DMS 273 treated with DMSO at 0.1 percent for 48 hours (cell line): ENCODE results near the gene CTDP1.

Experiments used
- DNase-seq: peaks from one replicate; lab custom pipeline; 2025; lab: John Stamatoyannopoulos, UW

CTDP1 gene

DNA sequence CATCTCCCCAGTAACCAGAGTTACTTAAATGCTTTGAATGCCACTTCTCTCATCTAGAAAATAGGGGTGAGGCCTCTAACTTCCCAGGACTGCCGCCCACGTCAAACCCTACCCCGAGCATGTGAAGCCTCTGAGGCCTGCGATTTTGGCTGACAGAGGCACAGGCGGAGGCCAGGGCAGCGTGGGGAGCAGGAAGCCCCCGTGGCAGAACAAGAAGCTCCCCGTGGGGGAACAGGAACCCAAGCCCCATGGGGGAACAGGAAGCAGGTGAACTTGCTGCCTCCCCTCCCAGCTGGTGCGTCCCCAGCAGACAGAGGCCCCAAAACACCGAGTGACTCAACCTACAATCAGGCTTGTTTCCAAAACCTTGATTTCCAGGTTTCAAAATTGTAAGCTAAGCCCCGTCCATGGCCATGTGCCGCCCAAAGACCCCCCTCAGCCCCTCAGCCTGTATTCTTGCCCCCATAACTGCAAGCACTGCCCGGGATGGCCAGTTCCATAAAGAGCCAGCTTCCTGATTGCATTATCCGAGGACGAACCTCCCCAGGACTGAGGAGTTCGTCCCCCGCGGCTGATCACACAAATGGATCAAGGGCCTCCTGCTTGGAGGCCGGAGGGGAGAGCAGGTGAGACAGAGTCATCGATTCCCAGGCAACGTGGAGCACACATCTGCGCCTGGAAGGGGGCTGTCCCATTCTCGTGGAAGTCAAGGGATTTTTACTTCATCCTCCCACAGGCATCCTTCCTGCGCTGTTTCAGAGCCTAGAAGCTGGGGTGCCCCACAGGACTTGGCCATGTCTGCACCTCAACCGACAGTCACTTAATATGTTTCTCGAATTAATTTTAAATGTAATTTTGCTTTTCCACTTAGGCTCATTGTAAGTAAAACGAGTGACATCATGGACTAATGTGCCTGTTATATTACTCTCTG lies 36.3 kb upstream of the CTDP1 start:
- no peak for DNase-seq

DNA sequence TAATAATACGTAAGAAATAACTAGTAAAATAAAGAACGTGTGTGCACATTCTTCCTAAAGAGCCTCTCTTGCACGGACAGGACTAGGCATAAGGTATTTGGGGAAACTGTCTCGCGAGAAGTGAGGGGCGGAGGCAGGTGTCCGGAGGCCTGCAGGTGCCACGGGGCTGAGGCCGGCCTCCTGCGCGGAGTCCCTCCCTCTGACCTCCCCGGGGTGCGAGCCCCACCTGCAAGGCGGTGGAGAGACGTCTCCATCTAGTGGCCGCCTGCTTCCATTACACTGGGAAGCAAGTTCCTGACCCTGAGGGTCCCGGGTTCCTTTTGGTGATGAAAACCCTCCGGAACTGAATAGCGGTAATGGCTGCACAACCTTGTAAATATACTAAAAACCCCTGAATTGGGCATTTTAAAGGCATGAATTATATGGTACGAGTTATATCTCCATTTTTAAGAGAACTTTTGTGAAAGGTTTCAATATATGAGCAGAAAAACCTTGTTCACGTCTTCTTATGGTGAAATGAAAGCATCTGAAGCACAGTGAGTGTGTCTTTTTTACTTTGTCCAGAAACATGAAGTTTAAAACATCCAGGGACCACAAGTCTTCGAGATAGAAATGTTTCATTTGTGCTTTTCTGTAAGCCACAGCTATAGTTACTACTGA lies 35.5 kb upstream of the CTDP1 start:
- peak; percentile 16 for DNase-seq

DNA sequence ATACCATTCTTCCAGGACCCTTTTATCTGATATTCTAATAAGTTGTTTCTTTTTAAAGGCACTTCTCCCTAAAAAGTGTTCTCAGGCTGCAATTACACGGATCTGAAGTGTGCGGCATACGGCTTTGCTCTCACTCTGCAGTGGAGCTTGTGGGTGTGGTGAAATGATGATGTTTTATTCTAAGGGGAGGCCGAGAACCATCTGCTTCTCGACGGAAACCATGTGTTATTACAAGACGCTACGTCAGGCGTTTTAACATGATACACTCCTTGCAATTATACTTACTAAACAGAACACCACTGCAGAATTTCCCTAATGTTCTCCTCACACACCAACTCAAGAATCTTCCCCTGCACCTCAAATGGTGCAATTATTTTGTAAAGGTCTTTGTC lies 34.9 kb upstream of the CTDP1 start:
- peak; percentile 14 for DNase-seq

DNA sequence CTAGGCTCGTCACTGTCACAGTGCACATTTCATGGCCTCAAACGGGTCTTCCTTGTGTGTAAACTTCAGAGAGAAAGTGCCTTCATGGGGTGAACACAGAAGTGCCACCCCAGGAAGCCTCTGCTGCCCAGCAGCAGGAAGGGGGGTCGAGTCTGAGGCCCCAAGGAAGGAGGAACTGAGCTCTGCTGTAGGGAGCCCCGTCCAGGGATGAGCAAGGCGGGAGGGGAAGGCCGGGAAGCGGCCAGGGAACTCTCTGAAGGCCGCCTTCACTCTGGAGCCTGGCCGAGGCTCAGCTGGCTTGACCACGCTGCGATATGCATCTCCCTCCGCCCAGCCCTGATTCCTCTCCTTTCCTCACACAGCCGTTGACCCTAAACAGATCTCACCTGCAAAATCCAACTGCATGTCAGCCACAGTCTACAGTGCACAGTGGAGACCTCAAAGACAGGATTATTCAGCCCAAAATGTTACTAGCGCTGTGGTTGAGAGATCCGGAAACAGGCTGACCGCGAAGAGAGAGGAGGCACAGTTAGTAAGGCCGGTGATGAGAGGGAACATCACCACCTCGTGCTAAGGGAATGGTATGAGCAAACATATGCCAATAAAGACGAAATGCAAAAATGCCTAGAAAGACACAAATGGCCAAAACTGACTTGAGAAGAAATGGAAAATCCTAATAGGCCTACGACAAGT lies 34.2 kb upstream of the CTDP1 start:
- DNase-seq, result no peak

DNA sequence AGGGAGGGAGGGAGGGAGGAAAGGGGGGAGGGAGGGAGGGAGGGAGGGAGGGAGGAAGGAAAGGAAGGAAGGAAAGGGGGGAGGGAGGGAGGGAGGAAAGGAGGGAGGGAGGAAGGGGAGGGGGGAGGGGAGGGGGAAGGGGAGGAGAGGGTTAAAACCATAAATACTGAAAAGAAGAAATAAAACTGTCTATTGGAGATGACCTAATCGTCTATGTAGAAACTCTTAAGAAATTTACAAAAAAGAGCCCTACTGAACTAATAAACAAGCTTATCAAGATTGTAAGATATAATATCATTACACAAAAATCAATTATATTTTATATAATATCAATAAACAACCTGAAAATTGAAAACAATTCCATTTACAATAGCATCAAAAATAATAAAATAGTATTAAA lies 32.3 kb upstream of the CTDP1 start:
- DNase-seq, result no peak

DNA sequence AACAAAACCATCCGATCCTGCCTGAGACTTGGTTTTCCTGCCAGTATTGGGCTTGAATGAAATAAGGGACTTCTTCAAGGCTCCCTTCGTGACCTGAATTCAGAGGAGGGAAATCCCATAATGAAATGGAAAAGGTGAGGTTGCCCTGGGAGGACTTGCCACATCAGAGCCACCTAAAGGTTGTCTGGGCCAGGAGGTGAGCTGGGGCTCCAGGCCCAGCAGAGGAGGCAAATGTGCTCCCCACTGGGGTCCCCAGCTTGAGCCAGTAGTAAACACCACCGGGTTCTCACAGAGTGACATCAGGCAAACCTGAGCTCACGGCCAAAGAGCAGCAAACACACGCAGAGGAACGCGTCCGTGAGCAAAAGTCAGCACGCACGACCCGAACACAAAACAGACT lies 28.6 kb upstream of the CTDP1 start:
- no peak for DNase-seq

DNA sequence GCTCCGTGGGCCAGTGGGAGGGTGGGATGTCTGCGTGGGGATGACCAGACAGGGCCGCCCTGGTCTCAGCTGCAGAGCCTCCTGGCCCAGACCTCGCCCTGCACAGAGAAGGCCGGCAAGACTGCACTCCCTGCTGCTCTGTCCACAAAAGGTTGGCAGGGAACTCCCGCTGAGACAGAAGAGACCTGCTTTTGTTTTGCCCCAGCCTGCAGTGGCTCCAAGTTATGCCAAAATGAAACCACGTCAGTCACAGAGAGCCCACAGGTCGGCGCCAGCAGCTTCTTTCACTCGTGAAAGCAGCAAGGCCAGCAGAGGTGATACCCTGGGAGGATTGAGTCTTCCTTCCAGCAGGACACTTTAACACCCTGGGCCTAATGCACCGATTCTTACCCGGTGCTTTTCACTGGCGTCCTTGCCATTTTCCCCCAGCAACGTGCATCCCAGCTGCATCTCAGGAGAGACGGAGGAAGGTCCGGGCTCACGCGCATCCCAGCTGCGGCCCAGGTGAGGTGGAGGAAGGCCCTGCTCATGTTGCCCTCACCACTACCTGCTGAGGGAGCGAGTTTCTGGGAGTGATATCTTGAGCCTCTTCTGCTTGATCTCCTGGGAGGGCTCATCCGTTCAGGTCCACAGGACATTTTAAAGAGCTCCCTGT lies 22.1 kb upstream of the CTDP1 start:
- no peak for DNase-seq

DNA sequence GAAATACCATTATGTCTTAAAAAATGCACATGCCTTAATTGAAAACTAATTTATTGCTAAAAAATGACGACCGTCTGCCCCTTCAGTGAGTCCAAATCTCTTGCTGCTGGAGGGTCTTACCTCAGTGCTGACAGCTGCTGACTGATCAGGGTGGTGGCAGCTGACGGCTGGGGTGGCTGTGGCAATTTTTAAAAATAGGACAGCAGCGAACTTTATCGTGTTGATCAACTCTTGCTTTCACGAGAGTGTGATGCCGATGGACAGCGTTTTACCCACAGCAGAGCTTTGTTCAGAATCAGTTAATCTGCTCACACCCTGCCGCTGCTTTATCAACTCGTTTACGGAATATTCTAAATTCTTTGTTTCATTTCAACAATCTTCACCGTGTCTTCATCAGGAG lies 21.2 kb upstream of the CTDP1 start:
- DNase-seq, result no peak

DNA sequence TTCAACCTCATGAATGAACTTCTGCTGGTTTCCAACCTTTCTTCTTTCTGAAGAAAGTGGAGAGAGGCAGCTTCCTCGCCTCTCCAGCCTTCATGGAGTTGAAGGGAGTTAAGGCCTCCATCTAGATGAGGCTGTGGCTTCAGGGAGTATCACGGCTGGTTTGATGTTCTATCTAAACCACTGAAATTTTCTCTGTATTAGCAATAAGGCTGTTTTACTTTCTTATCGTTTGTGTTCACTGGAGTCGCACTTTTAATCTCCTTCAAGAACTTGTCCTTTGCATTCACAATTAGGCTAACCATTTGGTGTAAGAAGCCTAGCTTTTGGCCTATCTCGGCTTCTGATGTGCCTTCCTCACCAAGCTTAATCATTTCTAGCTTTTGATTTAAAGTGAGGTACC lies 19.9 kb upstream of the CTDP1 start:
- no peak for DNase-seq

DNA sequence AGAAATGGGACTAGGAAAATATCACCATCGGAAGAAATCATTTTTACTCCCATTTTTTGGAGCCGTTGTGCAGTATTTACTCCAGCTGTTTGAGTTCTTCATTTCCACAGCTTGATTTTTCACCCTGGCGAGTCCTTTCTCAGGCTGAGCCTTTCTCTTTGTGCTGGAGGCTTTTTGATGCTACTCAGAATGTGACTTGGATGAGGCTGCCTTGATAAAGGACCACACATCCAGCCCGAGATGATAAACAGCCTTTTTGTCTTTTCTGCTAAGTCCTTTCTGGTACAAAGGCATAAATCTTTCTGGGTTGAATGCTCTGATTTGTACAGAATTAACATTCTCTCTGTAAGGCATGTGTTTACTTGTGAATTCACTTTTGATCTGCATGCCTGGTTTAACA lies 17.6 kb upstream of the CTDP1 start:
- no peak for DNase-seq

DNA sequence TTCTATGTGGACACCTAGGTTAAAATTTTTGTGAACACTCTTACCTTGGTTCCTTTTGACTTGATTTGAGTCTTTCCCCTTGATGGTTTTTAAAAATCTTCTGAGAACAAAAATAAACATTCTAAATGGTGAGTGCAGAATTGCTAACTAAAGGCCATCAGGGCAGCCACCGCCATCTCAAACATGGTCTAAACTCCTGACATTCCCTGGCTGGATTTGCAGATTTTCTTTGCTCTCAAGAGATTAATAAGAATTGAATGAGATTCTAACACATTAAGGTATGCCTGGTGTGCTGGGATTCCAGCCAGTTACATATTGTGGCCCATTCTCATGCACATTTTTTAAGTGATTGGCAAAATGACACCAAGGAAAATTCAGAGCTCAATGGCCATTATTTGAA lies 17.2 kb upstream of the CTDP1 start:
- DNase-seq, result no peak

DNA sequence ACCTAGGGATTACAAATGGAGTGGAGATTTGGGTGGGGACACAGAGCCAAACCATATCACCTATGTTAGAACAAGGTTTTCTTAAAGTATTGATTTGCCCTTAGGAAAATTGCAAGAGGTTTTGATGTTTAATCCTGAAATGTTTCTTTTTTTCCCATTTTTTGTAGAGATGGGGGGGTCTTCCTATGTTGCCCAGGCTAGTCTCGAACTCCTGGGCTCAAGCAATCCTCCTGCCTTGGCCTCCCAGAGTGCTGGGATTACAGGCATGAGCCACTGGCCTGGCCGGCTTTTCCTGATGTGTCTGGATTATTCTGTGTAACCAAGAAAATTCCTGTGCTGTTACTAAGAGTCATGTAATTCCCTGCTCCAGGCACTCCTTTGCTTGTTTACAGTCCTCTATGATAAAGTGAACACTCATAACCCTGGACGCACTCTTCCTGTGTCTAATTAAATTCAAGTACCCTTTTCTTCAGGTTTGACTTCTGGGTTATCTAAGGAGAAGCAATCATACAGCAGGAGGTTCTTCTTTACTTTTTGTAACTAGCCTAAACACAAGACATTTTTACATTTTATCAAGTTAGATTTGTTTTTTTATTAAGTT lies 15.0 kb upstream of the CTDP1 start:
- DNase-seq, result no peak

DNA sequence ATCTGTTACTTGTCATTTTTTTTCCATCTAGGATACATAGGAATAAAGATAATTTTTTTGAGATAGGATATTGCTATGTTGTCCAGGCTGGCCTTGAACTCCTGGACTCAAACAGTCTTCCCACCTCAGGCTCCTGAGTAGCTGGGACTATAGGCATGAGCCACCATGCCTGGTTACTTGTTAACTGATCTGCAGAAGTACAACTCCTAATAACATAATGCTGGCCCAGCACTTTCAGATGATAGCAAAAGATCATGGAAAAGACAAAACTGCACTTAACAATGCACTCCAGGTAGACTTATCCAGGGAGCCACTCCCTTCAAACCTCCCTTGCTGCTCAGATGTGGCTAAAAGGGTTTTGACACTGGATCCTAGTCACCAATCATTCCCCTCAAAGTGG lies 11.4 kb upstream of the CTDP1 start:
- DNase-seq, result no peak

DNA sequence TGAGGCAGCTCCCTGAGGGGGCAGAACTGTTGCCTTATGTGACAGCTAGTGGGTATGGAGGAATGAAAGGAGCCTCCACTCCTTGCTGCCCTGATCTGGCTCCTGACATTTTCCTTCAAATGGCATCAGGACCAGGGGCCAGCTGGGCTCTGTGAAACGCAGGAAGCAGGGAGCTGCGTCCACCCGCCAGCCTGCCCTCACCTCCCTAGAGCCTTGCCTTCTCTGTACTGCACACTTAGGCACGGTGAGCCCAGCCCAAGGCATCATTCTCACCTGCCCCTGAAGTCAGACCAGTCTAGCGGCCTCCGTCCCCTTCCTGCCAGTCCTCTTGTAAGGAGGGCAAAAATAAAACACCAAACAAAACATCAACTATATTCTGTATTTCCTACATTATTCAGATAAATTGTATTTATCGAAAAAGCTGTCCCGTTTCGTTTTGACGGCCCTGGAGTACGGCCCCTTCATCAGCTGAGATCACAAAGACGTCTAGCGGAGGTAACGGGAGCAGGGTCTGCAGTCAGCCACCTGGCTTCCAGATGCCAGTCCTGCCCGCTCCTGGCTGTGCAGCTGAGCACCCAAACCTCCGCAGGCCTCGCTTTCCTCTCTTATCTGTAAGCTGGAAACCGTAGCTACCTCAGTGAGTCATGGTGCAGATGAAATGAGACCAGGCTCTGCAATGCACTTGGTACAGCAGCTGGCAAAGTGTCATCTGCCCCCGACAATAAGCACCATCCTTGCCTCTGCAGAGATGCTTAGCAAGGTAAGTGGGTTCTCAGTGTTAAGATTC lies 6.9 kb upstream of the CTDP1 start:
- DNase-seq, result no peak

DNA sequence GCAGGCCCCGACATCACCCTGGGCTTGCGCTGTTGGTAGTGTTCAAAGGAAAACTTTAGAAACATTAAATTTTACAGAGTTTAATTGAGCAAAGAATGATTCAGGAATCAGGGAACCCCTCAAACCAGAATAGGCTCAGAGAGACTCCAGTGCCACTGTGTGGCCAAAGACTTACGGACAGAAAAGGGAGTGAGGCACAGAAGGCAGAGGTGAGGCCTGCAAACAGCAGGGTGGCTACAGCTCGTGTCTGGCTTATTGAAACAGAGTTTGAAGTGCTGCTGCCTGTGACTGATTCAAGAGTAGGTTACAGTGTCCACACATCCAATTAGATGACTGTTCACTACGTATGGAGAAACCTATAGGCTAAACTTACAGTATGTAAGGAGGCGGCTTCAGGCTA lies 2.4 kb upstream of the CTDP1 start:
- no peak for DNase-seq

DNA sequence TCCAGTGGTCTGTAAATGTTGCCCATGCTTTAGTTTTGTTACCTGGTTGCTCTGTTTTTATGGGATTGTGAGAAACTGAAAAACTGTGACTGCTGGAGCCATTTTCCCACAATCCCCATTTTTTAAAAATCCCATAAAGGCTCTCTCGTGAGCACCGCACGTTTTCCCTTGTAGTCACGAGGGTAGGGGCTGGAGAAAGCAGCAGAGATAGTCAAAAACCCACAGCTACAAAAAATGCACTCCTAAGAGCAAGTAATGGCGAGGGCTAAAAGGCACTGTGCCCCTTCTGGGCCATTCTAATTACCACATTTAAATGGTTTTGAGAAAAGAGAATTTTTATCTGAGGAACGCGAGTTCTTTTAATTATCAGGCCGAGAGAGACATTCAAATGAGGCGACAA lies 1.8 kb upstream of the CTDP1 start:
- DNase-seq, result no peak

DNA sequence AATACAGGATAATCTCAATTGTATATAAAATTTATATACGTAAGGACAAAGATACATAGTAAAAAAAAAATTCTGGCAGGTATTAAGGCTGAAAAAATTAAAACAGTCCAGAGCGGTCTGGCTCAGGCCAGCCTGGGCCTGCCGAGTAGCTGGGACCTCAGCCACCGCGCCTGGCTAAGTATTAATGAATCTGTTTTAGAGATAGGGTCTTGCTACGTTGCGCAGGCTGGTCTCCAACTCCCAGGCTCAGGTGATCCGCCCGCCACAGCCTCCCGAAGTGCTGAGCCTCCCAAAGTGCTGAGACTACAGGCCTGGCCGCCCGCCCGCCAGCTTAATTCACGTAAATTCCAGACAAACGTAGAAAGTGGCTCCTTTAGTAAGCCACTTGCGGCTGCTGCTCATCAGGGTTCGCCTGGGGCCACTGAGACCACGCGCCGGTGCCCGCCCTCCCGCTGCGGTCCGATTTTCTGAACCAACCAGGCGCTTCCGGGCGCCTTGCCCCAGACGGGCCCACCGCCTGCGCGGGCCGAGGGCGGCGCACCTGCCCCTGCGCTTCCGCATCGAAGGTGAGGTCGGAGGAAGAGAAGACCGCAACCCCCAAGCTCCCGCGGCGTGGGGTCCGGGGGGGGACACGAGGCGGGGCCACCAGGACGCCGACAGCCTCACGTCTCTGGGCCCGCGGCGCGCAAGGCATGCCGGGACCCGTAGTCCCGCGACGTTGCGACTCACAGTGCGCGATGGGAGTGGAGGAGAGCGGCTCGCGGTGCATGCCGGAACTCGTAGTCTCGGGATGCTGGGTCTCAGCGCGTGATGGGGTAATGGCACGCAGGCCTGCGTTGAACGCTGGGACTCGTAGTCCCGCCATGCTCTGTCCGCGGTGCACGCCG lies 695 bp upstream of the CTDP1 start:
- DNase-seq, result peak; percentile 95

DNA sequence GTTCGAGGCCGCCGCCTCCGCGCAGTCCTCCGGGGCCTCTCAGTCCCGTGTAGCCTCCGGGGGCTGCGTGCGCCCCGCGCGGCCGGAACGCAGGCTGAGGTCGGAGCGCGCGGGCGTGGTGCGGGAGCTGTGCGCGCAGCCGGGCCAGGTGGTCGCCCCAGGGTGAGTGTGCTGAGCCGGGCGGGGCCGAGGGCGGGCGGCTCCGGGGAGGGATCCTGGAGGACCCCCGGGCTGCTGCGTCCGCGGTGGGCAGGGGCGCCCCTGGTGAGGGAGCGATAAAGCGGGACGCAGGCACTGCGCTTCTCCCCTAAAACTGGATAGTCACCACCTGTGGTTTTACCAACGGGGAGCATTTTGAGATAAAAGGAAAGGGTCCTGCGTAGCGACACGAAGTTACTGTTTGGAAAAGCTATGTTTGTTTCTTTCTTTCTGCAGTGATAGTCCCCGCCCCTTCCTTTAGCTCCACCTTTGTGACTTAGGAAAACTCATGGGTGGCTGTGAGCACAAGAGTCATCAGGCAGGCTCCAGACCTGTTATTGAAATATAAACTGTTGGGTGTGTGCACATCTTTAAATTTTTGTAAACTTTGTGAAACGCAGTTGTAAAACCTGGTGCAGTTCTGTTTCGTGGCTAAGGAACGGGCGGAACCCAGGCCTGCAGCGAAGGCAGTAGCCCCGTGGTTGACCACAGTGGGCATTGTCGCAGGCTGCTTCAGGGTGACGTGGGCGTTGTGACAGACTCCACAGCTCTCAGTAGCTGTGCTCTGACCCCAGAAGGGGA lies 687 bp downstream of the CTDP1 start:
- DNase-seq, result no peak

DNA sequence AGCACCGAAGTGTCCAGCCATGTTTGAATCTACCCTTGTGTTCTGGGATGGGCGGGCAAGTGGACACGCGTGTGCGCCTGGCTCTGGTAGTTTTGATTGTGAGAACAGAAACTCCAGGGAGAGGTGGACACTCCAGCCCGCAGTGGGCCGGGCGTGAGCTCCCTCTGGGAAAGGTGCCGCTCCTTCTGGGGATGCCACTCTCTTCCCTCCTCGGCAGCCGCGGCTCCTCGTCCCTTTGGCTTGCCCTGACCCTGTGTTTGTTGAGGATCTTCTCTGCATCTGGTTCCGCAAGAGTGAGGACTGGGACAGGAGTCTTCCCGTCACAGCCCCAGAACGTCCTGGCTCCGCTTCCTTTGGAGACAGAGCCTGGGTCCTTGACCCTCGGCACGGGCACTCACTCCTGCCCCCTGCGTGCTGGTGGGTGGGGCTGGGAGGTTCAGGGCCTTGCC lies 1.3 kb downstream of the CTDP1 start:
- DNase-seq, result no peak
